Hepatocyte (in vitro differentiated cells): ENCODE data around the gene YEATS2. TPM values are rescaled to one million over a fixed set of nuclear protein-coding genes. Genes with fewer than 3 reads are reported as not detected.

Experiments used
- DNase-seq: peaks from one replicate; pipeline ENCODE4 v3.0.0-alpha.2; 2016; ENCODE audit warnings: low spot score
- H2AFZ ChIP-seq: fragments of 200-600 bp; sonication (generic); 2 replicates; pipeline ENCODE4 v1.6.0; 2016; ENCODE audit warnings: antibody characterized with exemption, mild to moderate bottlenecking
- H3K27ac ChIP-seq: fragments of 200-600 bp; sonication (generic); 2 replicates; pipeline ENCODE4 v1.5.1; 2016; ENCODE audit warnings: mild to moderate bottlenecking
- H3K27me3 ChIP-seq: fragments of 200-600 bp; sonication (generic); 2 replicates; pipeline ENCODE4 v1.6.1; 2016
- H3K36me3 ChIP-seq: fragments of 200-600 bp; sonication (generic); replicated peaks from 2 replicates; pipeline ENCODE4 v1.5.1; 2016; ENCODE audit warnings: low read depth; ENCODE audit not compliant: insufficient read depth
- H3K4me1 ChIP-seq: fragments of 200-600 bp; sonication (generic); 2 replicates; pipeline ENCODE4 v1.5.1; 2016; ENCODE audit warnings: mild to moderate bottlenecking, moderate library complexity; ENCODE audit not compliant: insufficient read depth
- H3K4me2 ChIP-seq: fragments of 200-600 bp; sonication (generic); 2 replicates; pipeline ENCODE4 v1.6.0; 2016
- H3K4me3 ChIP-seq: fragments of 200-600 bp; sonication (generic); 2 replicates; pipeline ENCODE4 v1.5.1; 2016; ENCODE audit warnings: mild to moderate bottlenecking
- H3K79me2 ChIP-seq: fragments of 200-600 bp; sonication (generic); 2 replicates; pipeline ENCODE4 v1.6.0; 2017; ENCODE audit warnings: mild to moderate bottlenecking
- H3K9me2 ChIP-seq: fragments of 200-600 bp; sonication (generic); replicated peaks from 2 replicates; pipeline ENCODE4 v1.6.0; 2017; ENCODE audit warnings: mild to moderate bottlenecking; ENCODE audit not compliant: insufficient read depth
- H3K9me3 ChIP-seq: fragments of 200-600 bp; sonication (generic); 2 replicates; pipeline ENCODE4 v1.5.1; 2016; ENCODE audit warnings: low read depth, mild to moderate bottlenecking
- H4K20me1 ChIP-seq: fragments of 200-600 bp; sonication (generic); 2 replicates; pipeline ENCODE4 v1.6.0; 2016; ENCODE audit warnings: mild to moderate bottlenecking; ENCODE audit not compliant: insufficient read depth, poor library complexity, severe bottlenecking
- EZH2 ChIP-seq: fragments of 200-600 bp; sonication (generic); IDR thresholded peaks from 2 replicates; pipeline ENCODE4 v1.6.1; 2016; ENCODE audit warnings: antibody characterized with exemption, mild to moderate bottlenecking, borderline replicate concordance
- EZH2phosphoT487 ChIP-seq: fragments of 200-600 bp; sonication (generic); IDR thresholded peaks from one replicate; pipeline ENCODE4 v1.6.1; 2018; ENCODE audit warnings: antibody characterized with exemption, mild to moderate bottlenecking, low read depth, moderate library complexity; ENCODE audit not compliant: unreplicated experiment, severe bottlenecking
- whole genome bisulfite sequencing: methylation state at CpG from one replicate; pipeline ENCODE4 v1.1.6; 2016; ENCODE audit warnings: low lambda C conversion rate; ENCODE audit errors: missing lambda C conversion rate; 5-methylcytosine and 5-hydroxymethylcytosine counted together
- polyA plus RNA-seq: library from polyadenylated mRNA; unstranded; fragments of >200 nt; fragmentation: Nextera tagmentation; extraction: Ambion mirVana; gene quantifications from 2 replicates; pipeline ENCODE4 v1.2.1, GENCODE V29; 2016
- total RNA-seq: library from RNA; depleted of rRNA; stranded (reverse); fragments of >200 nt; gene quantifications from 2 replicates; pipeline ENCODE4 v1.2.3, GENCODE V29; 2014
- TF ChIP-seq, protein P1 (sequence below): fragments of 200-600 bp; sonication (generic); IDR thresholded peaks from 2 replicates; pipeline ENCODE4 v1.5.1; 2016; ENCODE audit warnings: antibody characterized with exemption, mild to moderate bottlenecking; ENCODE audit not compliant: poor library complexity

YEATS2 gene
- total and polyA plus RNA-seq, 2 experiments from 2014 or later: 12.5 to 21.5 TPM

DNA sequence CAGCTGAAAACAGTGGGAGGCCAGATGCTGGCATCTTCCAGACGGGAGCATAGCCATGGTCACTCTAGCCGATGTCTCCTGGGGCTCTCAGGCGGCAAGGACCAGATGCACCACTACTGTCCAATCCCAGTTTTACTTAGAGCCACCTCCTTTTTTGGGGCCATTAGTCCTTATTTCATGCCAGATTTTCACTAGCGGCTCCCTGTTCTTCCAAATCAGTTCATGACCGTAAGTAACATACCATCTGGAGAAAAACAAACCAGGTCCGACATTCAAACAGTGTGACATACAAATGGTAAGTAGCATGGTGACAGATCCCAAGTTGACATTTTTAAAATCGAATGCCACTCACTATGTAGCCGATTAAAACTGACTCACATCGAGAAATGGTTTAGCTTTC is 131.9 kb downstream of the YEATS2 start:
- no peak overlapping the region for H2AFZ ChIP-seq
- WGBS: 95% methylated on average over 9 of the region's 9 CpGs
- no peak for DNase-seq
- H3K4me3 ChIP-seq: no peak overlapping the region
- H3K36me3 ChIP-seq: no peaks in the 10 kb centered on the region
- H3K79me2 ChIP-seq: no peaks in the 10 kb centered on the region
- H3K9me3 ChIP-seq: no peaks in the 10 kb centered on the region
- H3K4me1 ChIP-seq: peaks cover 4% of the 10 kb centered on the region
- H4K20me1 ChIP-seq: no peaks in the 10 kb centered on the region
- H3K9me2 ChIP-seq: no peaks in the 10 kb centered on the region
- TF ChIP-seq, protein P1, sequence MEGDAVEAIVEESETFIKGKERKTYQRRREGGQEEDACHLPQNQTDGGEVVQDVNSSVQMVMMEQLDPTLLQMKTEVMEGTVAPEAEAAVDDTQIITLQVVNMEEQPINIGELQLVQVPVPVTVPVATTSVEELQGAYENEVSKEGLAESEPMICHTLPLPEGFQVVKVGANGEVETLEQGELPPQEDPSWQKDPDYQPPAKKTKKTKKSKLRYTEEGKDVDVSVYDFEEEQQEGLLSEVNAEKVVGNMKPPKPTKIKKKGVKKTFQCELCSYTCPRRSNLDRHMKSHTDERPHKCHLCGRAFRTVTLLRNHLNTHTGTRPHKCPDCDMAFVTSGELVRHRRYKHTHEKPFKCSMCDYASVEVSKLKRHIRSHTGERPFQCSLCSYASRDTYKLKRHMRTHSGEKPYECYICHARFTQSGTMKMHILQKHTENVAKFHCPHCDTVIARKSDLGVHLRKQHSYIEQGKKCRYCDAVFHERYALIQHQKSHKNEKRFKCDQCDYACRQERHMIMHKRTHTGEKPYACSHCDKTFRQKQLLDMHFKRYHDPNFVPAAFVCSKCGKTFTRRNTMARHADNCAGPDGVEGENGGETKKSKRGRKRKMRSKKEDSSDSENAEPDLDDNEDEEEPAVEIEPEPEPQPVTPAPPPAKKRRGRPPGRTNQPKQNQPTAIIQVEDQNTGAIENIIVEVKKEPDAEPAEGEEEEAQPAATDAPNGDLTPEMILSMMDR: no peak
- no peak for TF ChIP-seq EZH2
- TF ChIP-seq EZH2phosphoT487: no peak
- no peaks in the 10 kb centered on the region for H3K27me3 ChIP-seq
- no peak overlapping the region for H3K27ac ChIP-seq
- H3K4me2 ChIP-seq: no peak overlapping the region

DNA sequence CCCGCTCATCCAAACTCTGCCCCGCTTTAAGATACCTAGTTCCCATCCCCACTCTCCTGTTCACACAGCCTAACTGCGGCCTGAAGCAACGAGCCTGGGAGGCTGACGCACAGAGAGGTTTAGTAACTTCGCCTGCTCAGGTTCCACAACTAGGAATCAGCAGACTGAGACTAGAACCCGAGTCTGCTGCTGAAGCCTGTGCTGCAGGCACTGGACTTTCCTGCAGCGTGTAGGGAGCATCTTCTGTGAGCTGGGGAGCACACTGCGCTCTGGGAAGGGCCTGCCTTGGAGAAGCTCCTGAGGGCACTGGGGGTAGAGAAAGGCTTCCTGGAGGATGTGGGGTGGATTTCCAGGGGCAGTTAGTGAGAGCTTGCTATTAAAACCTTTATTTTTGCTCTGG is 132.6 kb downstream of the YEATS2 start:
- no peak overlapping the region for H3K27ac ChIP-seq
- no peaks in the 10 kb centered on the region for H3K36me3 ChIP-seq
- no peak for DNase-seq
- no peak overlapping the region for H2AFZ ChIP-seq
- H3K4me3 ChIP-seq: no peak overlapping the region
- no peaks in the 10 kb centered on the region for H3K79me2 ChIP-seq
- H3K4me2 ChIP-seq: no peak overlapping the region
- H4K20me1 ChIP-seq: no peaks in the 10 kb centered on the region
- TF ChIP-seq EZH2 (no peak), EZH2phosphoT487 (no peak)
- TF ChIP-seq, protein P1: no peak
- H3K9me2 ChIP-seq: no peaks in the 10 kb centered on the region
- H3K27me3 ChIP-seq: no peaks in the 10 kb centered on the region
- no peaks in the 10 kb centered on the region for H3K9me3 ChIP-seq
- WGBS: 97% methylated on average over 9 of the region's 9 CpGs
- H3K4me1 ChIP-seq: no peaks in the 10 kb centered on the region

DNA sequence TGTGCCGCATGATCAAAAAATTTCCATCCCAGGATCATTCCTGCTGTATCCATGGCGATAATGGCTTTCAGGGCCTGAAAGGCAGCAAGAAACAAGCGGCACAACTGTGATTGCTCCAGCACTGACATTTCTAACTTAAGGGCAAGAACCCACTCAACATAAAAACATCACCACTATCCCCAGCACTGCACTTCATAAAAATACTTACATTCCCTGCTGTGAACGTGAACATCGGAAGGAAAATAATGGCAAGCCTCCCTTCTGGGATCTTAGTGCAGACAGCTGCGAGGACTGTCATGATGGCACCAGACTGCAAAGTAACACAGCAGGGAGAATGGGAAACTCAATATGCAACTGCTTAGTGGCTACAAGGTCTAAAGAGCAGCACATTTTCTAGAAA is 135.9 kb downstream of the YEATS2 start:
- DNase-seq: no peak
- Histone ChIP-seq H3K4me3 (no peak overlapping the region), H3K9me3 (no peaks in the 10 kb centered on the region), H2AFZ (no peak overlapping the region), H3K27me3 (no peaks in the 10 kb centered on the region), H3K27ac (no peak overlapping the region), H3K79me2 (no peaks in the 10 kb centered on the region), H4K20me1 (no peaks in the 10 kb centered on the region), H3K36me3 (no peaks in the 10 kb centered on the region), H3K9me2 (no peaks in the 10 kb centered on the region), H3K4me2 (no peak overlapping the region), H3K4me1 (no peaks in the 10 kb centered on the region)
- 92% methylated on average over 6 of the region's 6 CpGs for WGBS
- TF ChIP-seq EZH2phosphoT487 (no peak), EZH2 (no peak)
- TF ChIP-seq, protein P1: no peak

DNA sequence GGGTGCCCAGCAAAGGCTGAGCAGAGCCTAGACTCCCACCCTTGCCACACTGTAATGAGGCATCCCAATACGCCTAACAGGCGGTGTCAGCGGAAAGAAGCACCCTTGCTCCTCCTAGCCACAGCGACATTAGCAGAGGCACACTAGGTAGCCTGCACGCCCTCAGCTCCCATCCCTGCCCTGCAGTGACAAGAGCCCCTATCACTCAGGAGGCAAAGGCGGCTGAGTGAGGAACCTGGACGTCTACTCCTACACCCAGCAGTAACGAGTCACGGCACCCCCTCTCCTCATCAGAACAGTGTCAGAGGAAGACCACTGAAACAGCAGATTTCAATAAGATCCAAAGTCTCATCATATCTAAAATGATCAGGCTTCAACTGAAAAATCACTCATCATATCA is 139.8 kb downstream of the YEATS2 start:
- H3K4me3 ChIP-seq: no peak overlapping the region
- no peak for TF ChIP-seq EZH2
- TF ChIP-seq, protein P1: no peak
- TF ChIP-seq EZH2phosphoT487: no peak
- no peaks in the 10 kb centered on the region for H3K36me3 ChIP-seq
- DNase-seq: no peak
- H3K79me2 ChIP-seq: no peaks in the 10 kb centered on the region
- H3K4me1 ChIP-seq: no peaks in the 10 kb centered on the region
- H3K27ac ChIP-seq: no peak overlapping the region
- H3K9me3 ChIP-seq: no peaks in the 10 kb centered on the region
- no peaks in the 10 kb centered on the region for H3K27me3 ChIP-seq
- H3K9me2 ChIP-seq: no peaks in the 10 kb centered on the region
- WGBS: 98% methylated on average over 9 of the region's 9 CpGs
- no peak overlapping the region for H3K4me2 ChIP-seq
- H4K20me1 ChIP-seq: no peaks in the 10 kb centered on the region
- H2AFZ ChIP-seq: no peak overlapping the region
